Thyroid gland (tissue), 4 donors: ENCODE measurements around the gene NQO2. TPM values are rescaled to one million over a fixed set of nuclear protein-coding genes. Genes with fewer than 3 reads are reported as not detected.
"Not testable (repeated sequence)": the region's sequence is repeated elsewhere in the genome, so short reads cannot be mapped to it uniquely, and the experiment has no call there.

Experiments
- DNase-seq, 2 donors: peaks; one replicate each; pipeline ENCODE4 v3.0.0-alpha.2; 2019
- H3K27ac ChIP-seq, 3 donors: fragments of 200-600 bp; sonication (generic); 1 replicate in 2 of 3; 2 replicates in 1 of 3; pipeline ENCODE4 v1.5.1; 2016 to 2019; ENCODE audit warnings: mild to moderate bottlenecking in 1 of 3, moderate library complexity in 1 of 3
- H3K27me3 ChIP-seq: fragments of 200-600 bp; sonication (generic); one replicate; pipeline ENCODE4 v1.5.1; 2019
- H3K36me3 ChIP-seq, 2 donors: fragments of 200-600 bp; sonication (generic); one replicate each; pipeline ENCODE4 v1.5.1; 2016 to 2019
- H3K4me1 ChIP-seq, 2 donors: fragments of 200-600 bp; sonication (generic); one replicate each; pipeline ENCODE4 v1.5.1; 2017 to 2019
- H3K4me3 ChIP-seq, 3 donors: fragments of 200-600 bp; sonication (generic); replicated peaks in 1 of 3; 1 replicate in 2 of 3; 2 replicates in 1 of 3; pipeline ENCODE4 v1.5.1; 2016; ENCODE audit warnings: mild to moderate bottlenecking in 1 of 3
- H3K9me3 ChIP-seq: fragments of 200-600 bp; sonication (generic); one replicate; pipeline ENCODE4 v1.5.1; 2017
- POLR2A ChIP-seq, 2 donors: fragments of 450-650 bp; IDR thresholded peaks; one replicate each; pipeline ENCODE4 v1.6.1; 2017; ENCODE audit warnings: antibody characterized with exemption in 2 of 2, mild to moderate bottlenecking in 2 of 2, moderate library complexity in 1 of 2
- WGBS, 2 donors: methylation state at CpG; one replicate each; pipeline ENCODE4 v1.1.5; 2017; 5-methylcytosine and 5-hydroxymethylcytosine counted together
- intact Hi-C: fragments of 100-400 bp; cut with DNase I; formaldehyde crosslinking; loops from one replicate; pipeline ENCODE4 v1.15.1; 2023
- small RNA-seq: library from RNA; depleted of rRNA; stranded (forward); fragments of <200 nt; gene quantifications from one replicate; pipeline ENCODE3, GENCODE V24; 2016
- total RNA-seq, 4 donors: library from RNA; depleted of rRNA; stranded (reverse); fragments of >200 nt; gene quantifications; one replicate each; pipeline ENCODE4 v1.2.3, GENCODE V29; 2016
- TF ChIP-seq, protein P1 (sequence below), 6 experiments: fragments of 200-600 bp in 3 of 6; fragments of 450-650 bp in 3 of 6; sonication (generic) in 3 of 6; IDR thresholded peaks; one replicate each; pipeline ENCODE4 v1.5.1; 2016 to 2019; ENCODE audit warnings: antibody characterized with exemption in 6 of 6, mild to moderate bottlenecking in 2 of 6, inconsistent platforms in 1 of 6, moderate library complexity in 1 of 6

Gene NQO2
- total RNA-seq, 4 donors from 2014 or later: 20.7 to 43.0 (median 36.3) TPM

DNA sequence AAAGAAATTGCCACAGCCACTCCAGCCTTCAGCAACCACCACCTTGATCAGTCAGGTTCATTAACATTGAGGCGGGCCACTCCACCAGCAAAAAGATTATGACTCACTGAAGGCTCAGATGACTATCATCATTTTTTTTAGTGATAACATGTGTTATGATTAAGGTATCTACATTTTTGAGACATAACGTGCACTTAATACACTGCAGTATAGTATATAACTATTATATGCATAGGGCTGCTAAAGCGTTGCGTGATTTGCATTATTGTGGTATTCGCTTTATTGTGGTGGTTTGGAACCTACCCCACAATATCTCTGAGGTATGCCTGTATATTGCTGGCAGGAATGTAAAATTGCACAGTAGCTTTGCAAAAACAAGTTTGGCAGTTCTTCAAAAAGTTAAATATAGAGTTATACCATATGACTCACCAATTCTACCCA is 61.8 kb downstream of the NQO2 start:
- TF ChIP-seq, protein P1, sequence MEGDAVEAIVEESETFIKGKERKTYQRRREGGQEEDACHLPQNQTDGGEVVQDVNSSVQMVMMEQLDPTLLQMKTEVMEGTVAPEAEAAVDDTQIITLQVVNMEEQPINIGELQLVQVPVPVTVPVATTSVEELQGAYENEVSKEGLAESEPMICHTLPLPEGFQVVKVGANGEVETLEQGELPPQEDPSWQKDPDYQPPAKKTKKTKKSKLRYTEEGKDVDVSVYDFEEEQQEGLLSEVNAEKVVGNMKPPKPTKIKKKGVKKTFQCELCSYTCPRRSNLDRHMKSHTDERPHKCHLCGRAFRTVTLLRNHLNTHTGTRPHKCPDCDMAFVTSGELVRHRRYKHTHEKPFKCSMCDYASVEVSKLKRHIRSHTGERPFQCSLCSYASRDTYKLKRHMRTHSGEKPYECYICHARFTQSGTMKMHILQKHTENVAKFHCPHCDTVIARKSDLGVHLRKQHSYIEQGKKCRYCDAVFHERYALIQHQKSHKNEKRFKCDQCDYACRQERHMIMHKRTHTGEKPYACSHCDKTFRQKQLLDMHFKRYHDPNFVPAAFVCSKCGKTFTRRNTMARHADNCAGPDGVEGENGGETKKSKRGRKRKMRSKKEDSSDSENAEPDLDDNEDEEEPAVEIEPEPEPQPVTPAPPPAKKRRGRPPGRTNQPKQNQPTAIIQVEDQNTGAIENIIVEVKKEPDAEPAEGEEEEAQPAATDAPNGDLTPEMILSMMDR (IDR thresholded peaks at IDR 0.05): no peak
- no peak for TF ChIP-seq POLR2A (IDR thresholded peaks at IDR 0.05)
- WGBS, 2 donors: 94 to 95% methylated on average over 5 of the region's 5 CpGs
- Histone ChIP-seq H3K9me3 (no peaks in the 10 kb centered on the region), H3K27ac (no peak overlapping the region), H3K36me3 (no peaks in the 10 kb centered on the region), H3K4me1 (peaks cover 4 to 10% of the 10 kb centered on the region in 2 donors), H3K4me3 (no peak overlapping the region), H3K27me3 (no peaks in the 10 kb centered on the region)
- DNase-seq: no peak
- intact Hi-C loops: no loop called here

DNA sequence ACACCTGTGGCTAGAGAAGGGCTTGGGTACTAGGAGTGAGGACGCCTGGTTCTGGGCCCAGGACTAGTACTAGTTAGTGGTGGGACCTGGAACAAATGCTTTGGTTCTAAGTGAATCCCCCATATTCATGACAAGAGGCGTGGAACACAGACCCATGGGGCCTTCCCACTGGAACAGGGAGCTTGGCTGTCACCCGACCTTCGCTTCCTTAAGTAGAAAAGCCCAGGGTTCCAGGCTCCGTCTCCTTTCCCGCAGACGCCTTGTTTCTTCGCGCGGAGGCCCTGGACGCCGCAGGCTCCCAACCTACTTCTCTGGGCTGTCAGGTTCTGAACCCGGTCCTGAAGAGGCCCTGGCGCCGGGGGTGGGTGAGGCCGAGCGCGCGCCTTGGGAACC is 63.6 kb downstream of the NQO2 start:
- intact Hi-C loops, DNase-seq, H3K36me3 ChIP-seq, H3K9me3 ChIP-seq, H3K27me3 ChIP-seq: not testable (repeated sequence)
- Histone ChIP-seq H3K4me1 (peaks cover 4 to 14% of the 10 kb centered on the region in 2 donors), H3K27ac (peak overlapping the region in 2 of 3 donors; percentile 84 to 91), H3K4me3 (peak overlapping the region in 2 of 3 donors; percentile 79 to 85)
- WGBS, 2 donors: 13% methylated on average over 11 of the region's 19 CpGs; no CpG with 5 or more reads in 1 of the 2 donors

DNA sequence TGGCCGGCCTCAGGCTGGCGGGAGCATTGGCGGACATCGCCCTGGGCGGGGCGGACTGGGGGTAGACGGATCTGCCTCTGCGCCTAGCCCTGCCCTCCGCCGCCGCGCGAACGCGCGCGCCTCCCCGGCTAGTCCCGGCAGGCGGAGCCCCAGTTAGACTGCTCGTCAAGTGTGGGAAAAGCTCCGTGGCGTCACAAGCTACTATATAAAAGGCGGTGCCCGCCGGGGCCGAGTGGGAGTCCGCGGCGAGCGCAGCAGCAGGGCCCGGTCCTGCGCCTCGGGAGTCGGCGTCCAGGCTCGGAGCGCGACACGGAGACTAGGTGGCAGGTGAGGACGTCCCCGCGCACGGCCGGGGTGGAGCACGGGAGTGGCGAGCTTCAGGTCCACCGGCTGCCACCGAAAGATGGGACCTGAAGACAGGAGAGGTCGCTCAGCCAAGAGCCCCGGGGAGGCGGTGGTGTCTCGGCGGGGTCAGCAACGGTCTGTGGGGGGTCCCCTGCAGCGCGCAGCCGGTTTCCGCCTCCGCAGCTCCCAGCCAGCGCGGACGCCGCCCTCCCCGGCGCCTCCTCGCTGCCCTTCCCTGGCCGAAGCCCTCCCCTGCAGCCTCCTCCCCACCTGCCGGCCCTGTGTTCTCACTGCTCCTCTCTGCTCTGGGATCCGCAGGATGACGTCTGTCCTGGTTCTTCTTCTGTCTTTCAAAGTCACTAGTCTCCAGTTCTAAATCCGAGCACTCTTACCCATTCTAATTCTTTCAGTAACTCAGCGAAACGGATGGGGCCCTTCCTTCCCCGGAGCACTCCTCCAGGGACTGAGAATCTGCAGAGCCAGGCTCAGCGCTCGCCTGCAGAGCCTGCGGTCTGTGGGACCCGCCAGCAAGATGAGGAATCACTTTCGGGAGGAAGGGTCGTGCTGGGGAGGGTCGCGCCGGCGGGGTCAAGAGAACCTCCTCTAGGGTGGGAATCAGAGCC is 64.3 kb downstream of the NQO2 start:
- intact Hi-C loops: no loop called here
- WGBS, 2 donors: 0% methylated on average over 21 to 23 of the region's 85 CpGs
- H3K36me3 ChIP-seq: no peaks in the 10 kb centered on the region
- DNase-seq: peak; percentile 95
- TF ChIP-seq, protein P1 (IDR thresholded peaks at IDR 0.05): peak in 1 of 6 experiments; percentile 11
- peak; percentile 96 to 98 for TF ChIP-seq POLR2A (IDR thresholded peaks at IDR 0.05)
- no peaks in the 10 kb centered on the region for H3K27me3 ChIP-seq
- H3K27ac ChIP-seq: peak overlapping the region; percentile 79 to 91 (median 84)
- H3K4me1 ChIP-seq: peaks cover 4 to 14% of the 10 kb centered on the region in 2 donors
- peak overlapping the region; percentile 71 to 85 (median 79) for H3K4me3 ChIP-seq
- H3K9me3 ChIP-seq: no peaks in the 10 kb centered on the region

GRCh38 chr6:3068329-3069214 is 68.9 kb downstream of the NQO2 start, which contains the start of gene RIPK1:
Gene RIPK1, plus strand, starts transcription at chr6:3068494. Its CDS starts 8,330 bp downstream, at chr6:3076824.
- Histone ChIP-seq H3K36me3 (no peaks in the 10 kb centered on the region), H3K9me3 (no peaks in the 10 kb centered on the region), H3K4me3 (peak within 1 kb of the TSS; percentile 72 to 95 (median 93)), H3K4me1 (peaks cover 28 to 36% of the 10 kb centered on the region in 2 donors), H3K27me3 (no peaks in the 10 kb centered on the region), H3K27ac (peak within 1 kb of the TSS; percentile 96 to 100 (median 98))
- TF ChIP-seq, protein P1 (IDR thresholded peaks at IDR 0.05): peak in 3 of 6 experiments; percentile 27 to 37 (median 28)
- peak; percentile 71 to 93 for TF ChIP-seq POLR2A (IDR thresholded peaks at IDR 0.05)
- intact Hi-C loops: loop anchor here (5.0 kb wide), 1 partner anchor 71 kb away; the partner anchor contains the start of gene NQO2
- WGBS, 2 donors: 0% methylated on average over 19 to 25 of the region's 112 CpGs
- peak; percentile 94 to 95 for DNase-seq

Small RNA genes within 50 kb of the gene (small RNA-seq; reads per million reads assigned to genes)
- gene AL133351.4: not detected

Other genes with a start within 250 kb of the NQO2 start
- gene MYLK4, start 249.0 kb upstream of the NQO2 start, total RNA-seq: 1 to 10 TPM in 3 of 4 donors, under 1 TPM in 1; 0.94 to 1.8 (median 1.1) TPM
- 10 to 100 TPM; 70.6 to 99.9 (median 84.1) TPM for gene WRNIP1, start 234.5 kb upstream of the NQO2 start, total RNA-seq
- gene SERPINB1, start 158.0 kb upstream of the NQO2 start, total RNA-seq: 10 to 100 TPM; 36.2 to 52.8 (median 43.4) TPM
- gene SERPINB9, start 96.6 kb upstream of the NQO2 start, total RNA-seq: 10 to 100 TPM; 10.4 to 16.5 (median 15.3) TPM
- gene SERPINB6, start 28.3 kb upstream of the NQO2 start, total RNA-seq: 100 to 1,000 TPM; 151 to 210 (median 171) TPM
- gene RIPK1, start 68.6 kb downstream of the NQO2 start, total RNA-seq: 10 to 100 TPM; 26.2 to 33.5 (median 29.0) TPM
- gene BPHL, start 118.8 kb downstream of the NQO2 start, total RNA-seq: 10 to 100 TPM in 2 of 4 donors, 1 to 10 TPM in 2; 8.6 to 17.5 (median 11.9) TPM
- 10 to 100 TPM; 16.3 to 72.5 (median 34.5) TPM for gene TUBB2A, start 157.7 kb downstream of the NQO2 start, total RNA-seq
- gene TUBB2B, start 227.8 kb downstream of the NQO2 start, total RNA-seq: 1 to 10 TPM in 3 of 4 donors, not detected in 1; 1.1 to 6.1 (median 3.5) TPM